ENCODE measurements around the gene TYMP.

GRCh38 chr22:50483556-50483955, 46.3 kb downstream of the TYMP start:
- TF ChIP-seq, protein P1, sequence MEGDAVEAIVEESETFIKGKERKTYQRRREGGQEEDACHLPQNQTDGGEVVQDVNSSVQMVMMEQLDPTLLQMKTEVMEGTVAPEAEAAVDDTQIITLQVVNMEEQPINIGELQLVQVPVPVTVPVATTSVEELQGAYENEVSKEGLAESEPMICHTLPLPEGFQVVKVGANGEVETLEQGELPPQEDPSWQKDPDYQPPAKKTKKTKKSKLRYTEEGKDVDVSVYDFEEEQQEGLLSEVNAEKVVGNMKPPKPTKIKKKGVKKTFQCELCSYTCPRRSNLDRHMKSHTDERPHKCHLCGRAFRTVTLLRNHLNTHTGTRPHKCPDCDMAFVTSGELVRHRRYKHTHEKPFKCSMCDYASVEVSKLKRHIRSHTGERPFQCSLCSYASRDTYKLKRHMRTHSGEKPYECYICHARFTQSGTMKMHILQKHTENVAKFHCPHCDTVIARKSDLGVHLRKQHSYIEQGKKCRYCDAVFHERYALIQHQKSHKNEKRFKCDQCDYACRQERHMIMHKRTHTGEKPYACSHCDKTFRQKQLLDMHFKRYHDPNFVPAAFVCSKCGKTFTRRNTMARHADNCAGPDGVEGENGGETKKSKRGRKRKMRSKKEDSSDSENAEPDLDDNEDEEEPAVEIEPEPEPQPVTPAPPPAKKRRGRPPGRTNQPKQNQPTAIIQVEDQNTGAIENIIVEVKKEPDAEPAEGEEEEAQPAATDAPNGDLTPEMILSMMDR (optimal IDR thresholded peaks at IDR 0.05 in 1 of 3, IDR thresholded peaks at IDR 0.05 in 1 of 3, conservative IDR thresholded peaks at IDR 0.05 in 1 of 3; ENCODE audit: extremely low read depth in 1 of 3, insufficient read depth in 2 of 3, low read length in 3 of 3): no peak
- no peak for TF ChIP-seq EZH2 (IDR thresholded peaks at IDR 0.05; ENCODE audit: low read length)

All from keratinocyte (primary cell).